HG03280 (cell line): ENCODE data around the gene FOXB1.

Experiments used
- ATAC-seq: cut with Tn5 transposase; IDR thresholded peaks from one replicate; pipeline ENCODE4 v1.9.1; 2021; ENCODE audit warnings: mild to moderate bottlenecking, moderate library complexity; ENCODE audit not compliant: unreplicated experiment

FOXB1 gene

GRCh38 chr15:60017538-60018520, 13.7 kb downstream of the FOXB1 start:
- no peak for ATAC-seq

- ATAC-seq = no peak
These were observed 16.6 kb downstream of the FOXB1 start for GRCh38 chr15:60020736-60021135.

DNA sequence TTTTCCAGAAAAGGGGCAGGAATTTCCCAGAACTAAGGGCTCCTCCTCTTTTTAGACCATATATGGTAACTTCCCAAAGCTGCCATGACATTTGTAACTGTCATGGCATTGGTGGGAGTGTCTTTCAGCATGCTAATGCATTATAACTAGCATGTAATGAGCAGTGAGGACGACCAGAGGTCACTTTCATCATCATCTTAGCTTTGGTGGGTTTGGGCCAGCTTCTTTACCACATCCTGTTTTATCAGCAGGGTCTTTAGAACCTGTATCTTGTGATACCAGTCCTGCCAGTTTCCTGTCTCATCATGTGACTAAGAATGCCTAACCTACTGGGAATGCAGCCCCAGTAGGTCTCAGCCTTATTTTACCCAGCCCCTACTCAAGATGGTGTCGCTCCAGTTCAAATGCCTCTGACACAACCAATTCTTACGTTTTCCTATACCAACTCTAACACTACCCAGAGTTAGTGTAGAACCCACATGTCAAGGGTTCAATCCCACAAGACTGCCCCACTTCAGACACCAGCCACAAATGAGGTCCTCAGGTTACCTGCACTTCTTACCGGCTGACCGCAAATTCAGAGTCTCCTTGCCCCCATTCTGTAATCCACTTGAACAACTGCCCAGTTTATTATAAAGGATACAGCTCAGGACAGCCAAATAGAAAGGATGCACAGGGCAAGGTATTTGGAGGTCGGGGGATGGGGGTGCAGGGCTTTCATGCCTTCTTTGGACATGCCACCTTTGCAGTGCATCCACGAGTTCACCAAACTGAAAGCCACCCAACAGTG, 17.7 kb downstream of the FOXB1 start:
- no peak for ATAC-seq

DNA sequence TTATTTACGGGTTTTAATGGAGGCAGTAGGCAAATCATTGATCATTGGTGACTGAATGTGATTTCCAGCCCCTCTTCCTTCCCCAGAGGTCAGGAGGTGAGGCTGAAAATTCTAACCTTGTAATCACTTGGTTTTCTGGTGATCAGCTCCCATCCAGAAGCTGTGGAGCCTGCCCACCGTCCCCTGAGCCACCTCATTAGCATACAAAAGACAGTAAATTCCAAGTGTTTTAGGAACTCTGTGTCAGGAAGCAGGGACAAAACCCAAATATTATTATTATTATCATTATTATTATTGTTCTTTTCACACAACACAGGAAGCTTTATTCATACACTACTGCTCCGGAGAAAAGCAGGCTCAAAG, 18.2 kb downstream of the FOXB1 start:
- no peak for ATAC-seq

DNA sequence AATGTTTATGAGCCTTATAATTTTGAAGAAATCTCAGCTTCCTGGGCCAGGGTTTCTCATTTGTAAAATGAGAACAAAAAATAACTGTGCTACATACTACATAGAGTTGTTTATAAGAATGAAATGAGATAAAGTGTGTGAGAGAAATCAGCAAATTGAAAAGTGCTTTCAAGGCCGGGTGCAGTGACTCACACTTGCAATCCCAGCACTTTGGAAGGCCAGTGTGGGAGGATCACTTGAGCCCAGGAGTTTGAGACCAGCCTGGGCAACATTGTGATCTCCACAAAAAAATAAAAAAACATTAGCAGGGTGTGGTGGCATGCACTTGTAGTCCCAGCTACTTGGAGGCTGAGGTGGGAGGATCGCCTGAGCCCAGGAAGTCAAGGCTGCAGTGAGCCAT, 22.4 kb downstream of the FOXB1 start:
- ATAC-seq = no peak

DNA sequence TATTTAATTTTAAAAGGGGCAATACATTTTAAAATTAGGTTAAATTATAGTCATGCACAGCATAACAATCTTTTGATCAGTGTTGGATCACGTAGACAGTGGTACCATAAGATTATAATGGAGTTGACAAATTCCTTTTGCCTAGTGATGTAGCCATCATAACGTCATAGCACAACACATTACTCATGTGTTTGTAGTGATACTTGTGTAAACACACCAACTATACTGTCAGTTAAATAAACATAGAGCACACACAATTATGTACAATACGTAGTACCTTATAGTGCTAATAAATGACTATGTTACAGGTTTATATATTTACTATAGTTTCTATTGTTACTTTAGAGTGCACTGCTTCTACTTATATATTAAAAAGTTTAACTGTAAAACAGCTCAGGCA, 31.2 kb downstream of the FOXB1 start:
- no peak for ATAC-seq

- no peak for ATAC-seq
These were observed 35.2 kb downstream of the FOXB1 start for GRCh38 chr15:60039316-60039715.

DNA sequence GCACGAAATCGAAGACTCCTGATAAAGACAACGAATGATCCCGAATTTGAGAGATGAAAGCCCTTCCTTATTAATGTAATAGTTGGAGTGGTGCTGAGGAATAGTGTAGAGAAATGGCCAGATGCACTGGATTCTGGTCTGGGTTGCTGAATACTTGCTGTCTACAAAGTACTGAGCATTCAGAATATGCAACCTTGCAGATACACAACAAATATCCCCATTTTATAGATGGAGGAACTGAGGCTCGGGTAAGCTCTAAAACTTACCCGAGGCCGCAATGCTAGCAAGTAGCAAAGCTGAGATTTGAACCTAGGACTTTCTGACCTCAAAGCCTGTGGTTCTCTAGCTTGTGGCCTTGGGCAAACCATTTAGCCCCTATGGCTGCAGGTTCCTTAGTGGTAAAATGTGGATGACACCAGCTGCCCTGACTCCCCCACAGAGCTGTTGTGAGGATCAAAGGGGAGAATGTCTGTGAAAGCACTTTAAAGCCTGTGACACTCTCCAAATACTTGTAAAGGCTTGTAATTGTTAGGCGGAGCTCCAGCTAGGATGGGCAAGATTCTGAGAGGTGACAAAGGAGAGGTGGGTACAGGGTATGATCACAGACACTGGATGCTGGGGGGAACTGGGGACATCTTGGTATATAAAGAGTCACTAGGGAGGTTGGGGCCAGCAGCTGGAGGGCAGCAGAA, 39.8 kb downstream of the FOXB1 start:
- no peak for ATAC-seq

GRCh38 chr15:60044636-60045270, 40.6 kb downstream of the FOXB1 start:
- no peak for ATAC-seq

- ATAC-seq = no peak
These were observed 43.6 kb downstream of the FOXB1 start for GRCh38 chr15:60047701-60048100.

- ATAC-seq = no peak
These were observed 45.8 kb downstream of the FOXB1 start for GRCh38 chr15:60049948-60050347.

DNA sequence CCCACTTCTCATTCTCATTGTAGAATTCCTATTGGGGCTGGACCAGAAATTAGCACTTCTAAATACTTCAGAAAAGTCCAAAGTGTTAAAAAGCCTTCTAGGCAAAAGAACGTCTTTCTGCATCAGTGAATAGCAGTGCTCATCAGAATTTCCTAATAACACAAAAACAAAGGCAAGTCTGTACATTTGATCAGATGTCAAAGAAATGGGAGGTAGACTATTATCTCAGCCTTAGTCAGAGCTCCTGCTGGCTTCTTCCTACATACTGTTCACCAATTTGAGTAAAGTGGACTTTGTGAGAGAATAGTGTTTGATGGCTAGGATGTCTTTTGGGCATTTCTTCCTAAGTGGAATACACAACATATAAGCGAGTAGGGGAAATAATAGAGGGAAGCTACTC, 48.7 kb downstream of the FOXB1 start:
- ATAC-seq = no peak

DNA sequence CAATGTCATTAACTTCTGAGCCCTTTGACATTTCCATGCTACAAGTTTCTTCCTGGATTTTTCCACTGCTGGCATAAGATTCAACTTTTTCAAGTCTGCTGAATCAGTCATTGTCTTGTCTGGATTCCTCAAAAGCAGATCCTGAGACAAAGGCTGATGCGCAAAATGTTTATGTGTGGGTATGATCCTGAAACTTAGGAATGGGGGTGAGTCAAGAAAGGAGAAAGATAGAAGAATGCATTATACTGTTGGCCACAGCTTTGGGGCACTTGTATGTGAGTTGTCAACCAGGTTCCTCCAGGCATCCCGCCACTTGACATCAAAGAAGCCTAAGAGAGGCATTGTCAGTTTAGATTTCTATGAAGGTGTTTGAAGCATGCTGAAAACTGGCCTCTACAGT, 50.4 kb downstream of the FOXB1 start:
- ATAC-seq = no peak
